Ascending aorta (tissue), 2 donors: Measurements from ENCODE around the gene TEKTIP1. TPM values are rescaled to one million over a fixed set of nuclear protein-coding genes. Genes with fewer than 3 reads are reported as not detected.

Source experiments
- DNase-seq, 2 donors: peaks; one replicate each; pipeline ENCODE4 v3.0.0-alpha.2; 2019; ENCODE audit warnings: low spot score in 2 of 2
- H3K27ac ChIP-seq, 2 donors: fragments of 200-600 bp; sonication (generic); one replicate each; pipeline ENCODE4 v1.5.1; 2016 to 2017; ENCODE audit warnings: mild to moderate bottlenecking in 1 of 2
- H3K27me3 ChIP-seq: fragments of 200-600 bp; sonication (generic); one replicate; pipeline ENCODE4 v1.5.1; 2017
- H3K36me3 ChIP-seq, 2 donors: fragments of 200-600 bp; sonication (generic); one replicate each; pipeline ENCODE4 v1.5.1; 2016
- H3K4me1 ChIP-seq, 2 donors: fragments of 200-600 bp; sonication (generic); one replicate each; pipeline ENCODE4 v1.5.1; 2016 to 2017; ENCODE audit warnings: mild to moderate bottlenecking in 1 of 2
- H3K4me3 ChIP-seq, 2 donors: fragments of 200-600 bp; sonication (generic); one replicate each; pipeline ENCODE4 v1.5.1; 2016 to 2017; ENCODE audit warnings: mild to moderate bottlenecking in 1 of 2
- H3K9me3 ChIP-seq, 2 donors: fragments of 200-600 bp; sonication (generic); one replicate each; pipeline ENCODE4 v1.5.1; 2016
- intact Hi-C: fragments of 100-400 bp; cut with DNase I; formaldehyde crosslinking; loops from one replicate; pipeline ENCODE4 v1.15.1; 2023
- total RNA-seq: library from RNA; depleted of rRNA; stranded (reverse); fragments of >200 nt; gene quantifications from one replicate; pipeline ENCODE4 v1.1.0, GENCODE V29; 2016
- TF ChIP-seq, protein P1 (sequence below), 3 experiments: fragments of 200-600 bp in 2 of 3; fragments of 450-650 bp in 1 of 3; sonication (generic) in 2 of 3; IDR thresholded peaks; one replicate each; pipeline ENCODE4 v1.5.1; 2016 to 2019; ENCODE audit warnings: antibody characterized with exemption in 3 of 3, mild to moderate bottlenecking in 1 of 3, moderate library complexity in 1 of 3

TEKTIP1 gene
- total RNA-seq, 1 donor from 2014 or later: not detected

DNA sequence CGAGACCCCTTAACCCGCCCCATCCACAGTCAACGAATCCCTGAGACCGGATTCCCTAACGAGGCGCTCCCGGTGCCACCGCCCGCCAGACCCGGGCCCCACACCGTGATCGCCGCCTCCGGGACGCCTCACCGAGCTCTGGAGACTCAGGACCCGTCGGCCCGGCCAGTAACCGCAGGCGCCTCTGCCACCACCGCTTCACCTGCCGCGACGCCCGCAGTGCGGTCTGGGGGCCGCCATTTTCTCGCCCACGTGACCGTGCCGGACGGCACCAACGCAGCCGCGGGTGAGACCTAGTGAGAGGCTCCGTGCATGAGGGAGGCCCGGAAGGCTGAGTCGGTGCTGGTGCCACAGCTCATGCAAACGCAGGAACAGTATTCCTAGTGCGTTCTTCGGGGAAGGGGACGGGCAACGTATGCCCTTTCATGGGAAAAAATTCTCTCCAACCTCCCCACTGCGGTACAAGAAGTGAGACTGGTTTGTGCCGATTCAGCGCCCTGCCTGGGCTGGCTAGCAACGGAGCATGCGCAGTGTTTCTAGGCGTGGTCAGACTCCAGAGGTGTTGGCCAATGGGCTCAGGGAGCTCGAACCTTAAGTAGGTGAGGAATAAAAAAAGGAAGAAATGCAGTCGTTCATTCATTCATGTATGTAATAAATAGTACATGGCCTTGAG, 38.4 kb upstream of the TEKTIP1 start, which contains the start of gene DOHH:
Gene DOHH, minus strand, starts transcription at position 246 of the 673 bp plus-strand sequence. CDS start 3,860 bp downstream, outside the sequence.
- Histone ChIP-seq H3K27ac (peak within 1 kb of the TSS; percentile 90 to 91), H3K9me3 (no peaks in the 10 kb centered on the region), H3K36me3 (peaks cover 10 to 13% of the 10 kb centered on the region in 2 donors), H3K4me3 (peak within 1 kb of the TSS; percentile 69 to 90), H3K27me3 (no peaks in the 10 kb centered on the region), H3K4me1 (peaks cover 0 to 17% of the 10 kb centered on the region in 2 donors)
- TF ChIP-seq, protein P1, sequence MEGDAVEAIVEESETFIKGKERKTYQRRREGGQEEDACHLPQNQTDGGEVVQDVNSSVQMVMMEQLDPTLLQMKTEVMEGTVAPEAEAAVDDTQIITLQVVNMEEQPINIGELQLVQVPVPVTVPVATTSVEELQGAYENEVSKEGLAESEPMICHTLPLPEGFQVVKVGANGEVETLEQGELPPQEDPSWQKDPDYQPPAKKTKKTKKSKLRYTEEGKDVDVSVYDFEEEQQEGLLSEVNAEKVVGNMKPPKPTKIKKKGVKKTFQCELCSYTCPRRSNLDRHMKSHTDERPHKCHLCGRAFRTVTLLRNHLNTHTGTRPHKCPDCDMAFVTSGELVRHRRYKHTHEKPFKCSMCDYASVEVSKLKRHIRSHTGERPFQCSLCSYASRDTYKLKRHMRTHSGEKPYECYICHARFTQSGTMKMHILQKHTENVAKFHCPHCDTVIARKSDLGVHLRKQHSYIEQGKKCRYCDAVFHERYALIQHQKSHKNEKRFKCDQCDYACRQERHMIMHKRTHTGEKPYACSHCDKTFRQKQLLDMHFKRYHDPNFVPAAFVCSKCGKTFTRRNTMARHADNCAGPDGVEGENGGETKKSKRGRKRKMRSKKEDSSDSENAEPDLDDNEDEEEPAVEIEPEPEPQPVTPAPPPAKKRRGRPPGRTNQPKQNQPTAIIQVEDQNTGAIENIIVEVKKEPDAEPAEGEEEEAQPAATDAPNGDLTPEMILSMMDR (IDR thresholded peaks at IDR 0.05): no peak
- intact Hi-C loops: loop anchor here (10.0 kb wide), 1 partner anchor 744 kb away; the partner anchor contains the start of gene YJU2
- peak; percentile 81 to 96 for DNase-seq

DNA sequence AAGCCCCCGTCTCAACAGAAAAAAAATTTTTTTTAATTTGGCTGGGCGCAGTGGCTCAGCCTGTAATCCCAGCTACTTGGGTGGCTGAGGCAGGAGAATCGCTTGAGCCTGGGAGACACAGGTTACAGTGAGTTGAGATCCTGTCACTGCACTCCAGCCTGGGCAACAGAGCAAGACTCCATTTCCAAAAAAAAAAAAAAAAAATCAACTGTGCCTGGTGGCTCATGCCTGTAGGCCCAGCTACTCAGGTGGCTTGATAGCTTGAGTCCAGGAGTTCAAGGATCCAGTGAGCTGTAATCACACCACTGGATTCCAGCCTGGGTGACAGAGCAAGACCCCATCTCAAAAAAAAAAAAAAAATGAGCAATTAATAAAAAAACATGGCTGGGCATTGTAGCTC, 37.2 kb upstream of the TEKTIP1 start:
- Histone ChIP-seq H3K4me1 (peaks cover 0 to 17% of the 10 kb centered on the region in 2 donors), H3K36me3 (peaks cover 0 to under 1% of the 10 kb centered on the region in 2 donors), H3K27me3 (no peaks in the 10 kb centered on the region), H3K4me3 (no peak overlapping the region), H3K9me3 (no peaks in the 10 kb centered on the region), H3K27ac (no peak overlapping the region)
- intact Hi-C loops: loop anchor here (10.0 kb wide), 1 partner anchor 743 kb away; the partner anchor contains the start of gene YJU2
- DNase-seq: no peak
- TF ChIP-seq, protein P1 (IDR thresholded peaks at IDR 0.05): no peak

DNA sequence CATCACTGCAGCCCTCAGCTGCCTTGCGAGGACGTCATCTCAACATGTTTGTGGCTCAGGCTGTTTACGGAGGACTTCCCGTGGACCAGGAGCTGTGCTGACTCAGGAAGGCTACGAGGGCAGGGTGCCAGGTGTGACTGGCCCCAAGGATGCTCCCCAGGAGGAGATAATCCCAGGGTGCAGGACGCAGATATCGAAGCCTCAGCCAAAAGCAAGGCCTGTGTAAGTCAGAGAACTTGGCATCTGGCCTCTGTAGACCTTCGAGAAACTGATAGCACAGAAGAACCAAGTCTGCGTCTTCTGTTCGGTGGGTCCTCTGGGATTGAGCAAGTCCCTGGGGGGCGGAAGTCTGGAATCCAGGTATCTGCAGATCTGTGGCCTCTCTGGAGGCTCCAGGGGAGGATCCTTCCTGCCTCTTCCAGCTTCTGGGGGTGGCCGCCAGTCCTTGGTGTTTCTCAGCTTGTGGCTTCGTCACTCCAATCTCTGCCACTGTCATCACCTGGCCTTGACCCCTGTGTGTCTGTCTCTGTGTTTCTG, 35.9 kb upstream of the TEKTIP1 start:
- TF ChIP-seq, protein P1 (IDR thresholded peaks at IDR 0.05): no peak
- intact Hi-C loops: loop anchor here (10.0 kb wide), 1 partner anchor 742 kb away; the partner anchor contains the start of gene YJU2
- Histone ChIP-seq H3K4me1 (peaks cover 5 to 23% of the 10 kb centered on the region in 2 donors), H3K27ac (no peak overlapping the region), H3K4me3 (no peak overlapping the region), H3K9me3 (no peaks in the 10 kb centered on the region), H3K36me3 (no peaks in the 10 kb centered on the region), H3K27me3 (no peaks in the 10 kb centered on the region)
- no peak for DNase-seq

DNA sequence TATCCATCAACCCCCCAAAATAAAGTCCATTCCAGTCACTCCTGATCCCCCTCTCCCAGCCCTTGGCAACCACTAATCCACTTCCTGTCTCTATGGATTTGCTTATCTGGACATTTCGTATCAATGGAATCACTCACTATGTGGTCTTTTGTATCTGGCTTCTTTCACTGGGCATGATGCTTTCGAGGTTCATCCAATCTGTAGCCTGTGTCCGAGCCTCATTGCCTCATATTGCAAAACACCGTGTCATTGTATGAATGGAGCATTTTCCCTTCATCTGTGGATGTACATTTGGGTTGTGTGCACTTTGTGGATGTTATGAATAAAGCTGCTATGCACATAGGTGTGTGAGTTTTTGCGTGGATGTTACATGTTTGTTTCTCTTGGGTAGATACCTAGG, 34.2 kb upstream of the TEKTIP1 start:
- no peak for DNase-seq
- TF ChIP-seq, protein P1 (IDR thresholded peaks at IDR 0.05): no peak
- intact Hi-C loops: loop anchor here (5.0 to 10.0 kb wide), 4 partner anchors 53 to 740 kb away; partner anchors contain the start of genes HMG20B, MFSD12, TBXA2R and YJU2
- H3K4me1 ChIP-seq: peaks cover 5 to 16% of the 10 kb centered on the region in 2 donors
- H3K27ac ChIP-seq: no peak overlapping the region
- H3K9me3 ChIP-seq: no peaks in the 10 kb centered on the region
- no peaks in the 10 kb centered on the region for H3K27me3 ChIP-seq
- H3K4me3 ChIP-seq: no peak overlapping the region
- peaks cover 0 to 3% of the 10 kb centered on the region in 2 donors for H3K36me3 ChIP-seq

DNA sequence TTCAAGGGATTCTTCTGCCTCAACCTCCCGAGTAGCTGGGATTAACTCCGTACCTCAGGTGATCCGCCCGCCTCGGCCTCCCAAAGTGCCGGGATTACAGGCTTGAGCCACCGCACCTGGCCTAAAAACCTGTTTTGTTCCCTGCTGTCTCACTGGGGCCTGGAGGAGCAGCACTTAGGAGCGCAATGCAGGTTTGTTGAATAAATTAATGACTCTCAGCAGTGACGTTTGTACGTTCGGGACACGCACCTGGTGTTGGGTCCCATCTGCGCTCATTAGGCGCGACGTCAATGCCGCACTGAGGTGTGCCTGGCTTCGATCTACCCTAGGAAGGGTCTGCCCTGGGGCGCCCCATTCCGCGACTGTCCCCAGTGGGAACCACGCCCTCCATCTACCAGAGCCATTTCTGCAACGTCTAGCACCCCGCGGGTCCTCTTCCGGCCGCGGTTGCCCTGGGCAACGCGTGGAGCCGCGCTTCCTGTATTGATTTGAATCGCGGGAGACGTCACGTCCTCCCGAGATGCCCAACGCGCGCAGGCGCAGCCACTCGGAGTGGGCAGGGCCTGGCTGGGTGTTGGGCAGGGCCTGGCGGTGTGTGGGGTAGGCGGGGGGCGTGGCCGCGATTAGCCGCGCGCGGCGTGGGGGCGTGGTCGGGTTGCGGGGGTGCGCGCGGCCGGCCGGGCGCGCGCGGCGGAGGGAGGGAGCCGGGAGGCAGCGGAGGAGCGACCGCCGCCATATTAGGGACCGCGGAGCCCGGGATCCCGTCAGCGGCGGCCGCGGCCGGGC, 33.2 kb upstream of the TEKTIP1 start, which contains the start of gene FZR1:
Gene FZR1, plus strand, starts transcription at position 714 of the 786 bp plus-strand sequence. CDS start 16,679 bp downstream, outside the sequence.
- Histone ChIP-seq H3K4me1 (peaks cover 5 to 12% of the 10 kb centered on the region in 2 donors), H3K9me3 (no peaks in the 10 kb centered on the region), H3K4me3 (peak within 1 kb of the TSS; percentile 90 to 100), H3K27ac (peak within 1 kb of the TSS; percentile 70 to 80), H3K36me3 (peaks cover 0 to 12% of the 10 kb centered on the region in 2 donors), H3K27me3 (no peaks in the 10 kb centered on the region)
- TF ChIP-seq, protein P1 (IDR thresholded peaks at IDR 0.05): no peak
- DNase-seq: peak; percentile 98 to 100
- intact Hi-C loops: loop anchor here (1.0 to 10.0 kb wide), 5 partner anchors 52 to 739 kb away; partner anchors contain the start of genes HMG20B, MFSD12, TBXA2R and YJU2
